GM18519 (cell line): ENCODE data around the gene SPDYE3.
"Not testable (repeated sequence)": the region's sequence is repeated elsewhere in the genome, so short reads cannot be mapped to it uniquely, and the experiment has no call there.

Source experiments
- ATAC-seq: cut with Tn5 transposase; IDR thresholded peaks from one replicate; pipeline ENCODE4 v1.9.1; 2021; ENCODE audit warnings: mild to moderate bottlenecking, moderate library complexity; ENCODE audit not compliant: unreplicated experiment, low FRiP score

Gene SPDYE3

DNA sequence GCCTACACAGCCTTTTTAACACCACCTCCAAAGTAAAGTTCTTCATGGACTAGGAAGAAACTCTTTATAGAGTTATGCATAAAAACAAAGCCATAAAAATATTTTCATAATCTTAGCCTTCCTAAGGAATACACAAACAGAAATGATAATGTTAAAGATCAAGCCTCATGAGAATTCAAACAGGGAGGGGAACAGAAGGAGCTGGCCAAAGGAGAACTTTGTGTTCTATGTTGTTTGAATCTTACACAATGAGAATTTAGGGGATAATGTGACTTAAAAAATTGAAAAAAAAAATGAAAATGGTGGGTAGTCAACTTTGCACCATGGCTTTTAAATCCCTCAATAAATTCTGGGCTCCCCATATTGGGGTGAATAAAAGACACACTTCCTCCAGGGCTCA, 41.3 kb downstream of the SPDYE3 start:
- ATAC-seq = no peak

DNA sequence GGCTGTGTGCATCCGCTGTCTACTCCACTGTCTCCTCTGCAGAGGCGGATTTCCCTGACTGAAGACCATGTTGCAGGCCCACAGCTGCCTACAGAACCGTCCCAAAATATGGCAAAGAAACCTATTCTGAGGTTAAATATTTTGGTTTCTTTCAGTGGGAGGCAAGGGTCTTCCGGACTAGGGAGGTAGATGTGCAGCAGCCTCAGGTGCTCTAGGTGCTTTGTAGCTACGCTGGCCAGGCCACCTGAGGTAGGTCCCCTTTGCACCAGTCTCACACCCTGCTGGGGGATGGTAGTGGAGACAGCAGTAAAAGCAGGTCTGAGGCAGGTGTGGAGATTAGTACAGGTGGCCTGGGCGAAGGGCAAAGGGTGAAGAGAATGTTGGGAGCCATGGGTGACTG, 42.3 kb downstream of the SPDYE3 start:
- ATAC-seq = no peak

DNA sequence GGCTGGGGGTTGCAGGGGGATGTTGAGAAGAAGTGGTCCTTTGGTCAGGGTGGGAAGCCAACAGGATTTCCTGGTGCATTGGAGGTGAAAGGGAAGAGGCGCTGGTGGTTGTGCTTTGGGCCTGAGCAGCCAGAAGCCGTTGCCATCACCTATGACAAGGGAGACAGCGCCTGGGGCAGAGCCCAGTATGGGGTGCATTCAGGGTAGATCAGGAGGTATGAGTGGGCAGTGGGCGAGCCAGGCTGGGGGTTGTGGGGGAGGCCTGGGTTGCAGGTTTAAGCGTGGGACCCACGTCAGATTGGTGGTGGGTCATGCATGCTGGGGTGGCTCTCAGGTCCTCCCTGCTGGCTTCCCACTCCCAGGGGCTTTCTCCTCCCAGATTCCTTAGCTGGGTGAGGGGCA, 44.2 kb downstream of the SPDYE3 start:
- ATAC-seq = no peak

DNA sequence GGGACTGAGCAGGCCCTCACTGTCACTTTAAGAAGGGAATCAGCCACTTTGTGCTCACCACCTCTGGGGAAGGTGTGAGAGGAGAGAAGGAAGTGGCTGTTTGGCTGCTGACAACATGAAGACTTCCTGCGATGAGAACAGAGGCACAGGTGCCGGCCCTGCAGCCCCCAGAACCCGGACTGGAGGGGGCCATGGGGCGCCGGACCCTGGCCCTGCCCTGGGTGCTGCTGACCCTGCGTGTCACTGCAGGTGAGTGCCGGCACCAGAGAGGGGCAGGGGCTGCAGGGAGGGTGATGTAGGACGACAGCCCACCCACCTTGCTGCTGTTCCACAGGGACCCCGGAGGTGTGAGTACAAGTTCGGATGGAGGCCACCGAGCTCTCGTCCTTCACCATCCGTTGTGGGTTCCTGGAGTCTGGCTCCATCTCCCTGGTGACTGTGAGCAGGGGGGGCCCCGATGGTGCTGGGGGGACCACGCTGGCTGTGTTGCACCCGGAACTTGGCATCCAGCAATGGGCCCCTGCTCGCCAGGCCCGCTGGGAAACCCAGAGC, 44.8 kb downstream of the SPDYE3 start:
- ATAC-seq = not testable (repeated sequence)

DNA sequence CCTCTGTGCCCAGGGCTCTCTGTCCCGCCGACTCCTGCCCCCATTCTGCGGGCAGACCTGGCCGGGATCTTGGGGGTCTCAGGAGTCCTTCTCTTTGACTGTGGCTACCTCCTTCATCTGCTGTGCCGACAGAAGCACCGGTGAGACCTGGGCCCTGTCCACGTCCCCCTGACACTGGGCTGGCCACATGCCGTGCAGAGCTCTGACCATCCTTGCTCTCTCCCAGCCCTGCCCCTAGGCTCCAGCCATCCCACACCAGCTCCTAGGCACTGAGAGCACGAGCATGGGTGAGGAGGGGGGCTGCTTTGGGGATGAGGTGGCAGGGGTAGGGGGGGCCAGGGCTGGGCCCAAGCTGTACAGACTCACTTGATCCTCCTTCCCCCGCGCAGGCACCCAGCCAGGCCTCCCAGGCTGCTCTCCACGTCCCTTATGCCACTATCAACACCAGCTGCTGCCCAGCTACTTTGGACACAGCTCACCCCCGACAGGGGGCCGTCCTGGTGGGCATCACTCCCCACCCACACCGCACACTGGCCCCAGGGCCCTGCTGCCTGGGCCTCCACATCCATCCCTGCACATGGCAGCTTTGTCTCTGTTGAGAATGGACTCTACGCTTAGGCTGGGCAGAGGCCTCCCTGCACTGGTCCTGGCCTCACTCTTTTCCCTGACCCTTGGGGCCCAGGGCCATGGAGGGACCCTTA, 45.6 kb downstream of the SPDYE3 start:
- no peak for ATAC-seq

DNA sequence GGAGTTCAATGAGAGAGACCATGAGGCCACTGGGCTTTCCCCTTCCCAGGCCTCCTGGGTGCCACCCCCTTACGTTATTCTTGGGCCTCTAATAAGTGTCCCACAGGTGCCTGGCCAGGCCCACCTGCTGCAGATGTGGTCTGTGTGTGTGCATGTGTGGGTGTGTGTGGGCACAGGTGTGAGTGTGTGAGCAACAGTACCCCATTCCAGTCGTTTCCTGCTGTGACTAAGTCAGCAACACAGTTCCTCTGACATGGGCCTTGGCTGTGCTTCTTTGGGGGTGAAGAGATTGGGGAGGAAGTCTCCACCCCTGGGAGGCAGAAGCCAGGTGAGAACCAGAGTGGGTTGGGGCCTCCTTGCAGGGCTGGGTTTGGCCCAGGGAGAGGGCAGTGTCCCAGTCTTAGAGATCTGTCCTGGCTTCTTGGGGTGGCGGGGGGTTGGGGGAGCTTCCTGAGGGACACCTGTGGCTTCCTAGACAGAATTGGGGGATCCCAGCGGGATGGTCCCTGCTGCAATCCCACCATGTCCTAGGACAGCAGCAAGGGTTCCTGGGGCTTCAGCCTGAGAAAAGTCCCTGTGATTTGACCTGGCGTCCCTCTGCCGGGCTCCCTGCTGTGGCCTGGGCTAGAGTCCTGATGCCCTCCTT, 46.3 kb downstream of the SPDYE3 start:
- no peak for ATAC-seq

DNA sequence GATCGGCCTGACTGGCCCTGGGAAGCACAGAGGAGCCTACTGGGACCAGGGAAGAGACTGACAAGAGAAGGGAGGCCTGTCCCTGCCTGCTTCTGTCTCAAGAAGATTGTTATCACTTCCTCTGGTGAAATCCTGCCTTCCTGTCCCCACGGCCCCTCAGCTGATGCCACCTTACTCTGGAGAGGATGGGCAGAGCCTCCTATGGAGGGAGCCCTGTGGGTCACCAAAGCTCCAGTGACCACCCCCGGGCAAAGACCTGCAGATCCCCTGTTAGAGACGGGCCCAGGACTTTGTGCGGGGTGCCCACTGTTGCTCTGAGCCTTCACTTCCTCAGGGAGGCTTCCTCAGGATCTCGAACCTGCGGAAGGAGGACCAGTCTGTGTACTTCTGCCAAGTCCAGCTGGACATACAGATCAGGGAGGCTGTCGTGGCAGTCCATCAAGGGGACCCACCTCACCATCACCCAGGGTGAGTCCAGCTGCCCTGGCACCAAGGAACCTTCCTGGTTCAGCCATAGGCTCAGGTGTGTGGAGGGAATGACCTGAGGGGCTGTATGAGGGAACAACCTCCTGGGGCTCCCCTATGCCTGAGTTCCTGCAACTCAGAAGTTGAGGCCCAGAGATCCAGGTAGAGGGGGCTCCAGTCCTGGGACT, 49.0 kb downstream of the SPDYE3 start:
- no peak for ATAC-seq

DNA sequence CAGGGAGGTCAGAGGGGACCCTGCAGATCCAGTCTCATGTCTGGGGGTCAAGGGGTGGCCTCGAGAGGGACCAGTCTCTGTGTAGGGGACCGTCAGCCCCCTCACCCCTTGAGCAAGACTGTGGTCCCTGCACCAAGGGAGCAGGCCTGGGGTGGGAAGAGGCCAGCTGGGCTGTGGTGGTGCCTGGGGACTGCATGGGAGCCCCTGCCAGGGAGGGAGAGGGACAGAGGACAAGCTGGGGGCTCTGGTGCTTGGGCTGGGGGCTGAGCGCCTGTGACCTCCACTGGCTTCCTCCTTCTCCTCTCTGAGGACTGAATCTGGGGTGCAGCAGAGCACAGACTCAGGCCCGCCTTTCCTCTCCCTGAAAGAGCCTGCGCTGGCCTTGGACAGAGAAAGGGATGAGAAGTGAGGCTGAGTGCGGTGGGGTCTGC, 49.6 kb downstream of the SPDYE3 start:
- no peak for ATAC-seq

DNA sequence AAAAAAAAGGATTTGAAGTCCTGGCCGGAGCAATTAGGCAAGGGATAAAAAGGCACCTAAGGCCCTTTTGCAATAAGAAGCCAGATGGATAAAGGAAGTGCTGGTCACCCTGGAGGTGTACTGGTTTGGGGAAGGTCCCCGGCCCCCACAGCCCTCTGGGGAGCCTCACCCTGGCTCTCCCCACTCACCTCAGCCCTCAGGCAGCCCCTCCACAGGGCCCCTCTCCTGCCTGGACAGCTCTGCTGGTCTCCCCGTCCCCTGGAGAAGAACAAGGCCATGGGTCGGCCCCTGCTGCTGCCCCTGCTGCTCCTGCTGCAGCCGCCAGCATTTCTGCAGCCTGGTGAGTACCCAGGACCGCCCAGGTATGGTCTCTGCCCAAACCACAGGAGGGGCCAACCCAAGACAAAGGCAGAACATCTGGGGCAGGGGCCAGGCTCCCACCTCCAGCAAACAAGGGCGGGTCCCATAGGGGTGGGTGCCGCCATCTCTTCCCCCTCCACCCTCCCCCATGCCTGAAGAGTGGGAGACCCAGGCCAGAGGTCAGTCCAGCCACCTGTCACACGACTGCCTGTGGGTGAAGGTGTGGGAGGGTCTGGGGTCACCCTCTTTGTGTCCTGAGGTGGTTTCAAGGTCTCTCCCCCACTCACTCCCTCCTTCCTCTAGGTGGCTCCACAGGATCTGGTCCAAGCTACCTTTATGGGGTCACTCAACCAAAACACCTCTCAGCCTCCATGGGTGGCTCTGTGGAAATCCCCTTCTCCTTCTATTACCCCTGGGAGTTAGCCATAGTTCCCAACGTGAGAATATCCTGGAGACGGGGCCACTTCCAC, 50.7 kb downstream of the SPDYE3 start, which contains the start of gene PILRB:
Gene PILRB, plus strand, starts transcription at position 91 of the 830 bp plus-strand sequence. Its CDS starts 186 bp downstream, at position 277.
- ATAC-seq = no peak

DNA sequence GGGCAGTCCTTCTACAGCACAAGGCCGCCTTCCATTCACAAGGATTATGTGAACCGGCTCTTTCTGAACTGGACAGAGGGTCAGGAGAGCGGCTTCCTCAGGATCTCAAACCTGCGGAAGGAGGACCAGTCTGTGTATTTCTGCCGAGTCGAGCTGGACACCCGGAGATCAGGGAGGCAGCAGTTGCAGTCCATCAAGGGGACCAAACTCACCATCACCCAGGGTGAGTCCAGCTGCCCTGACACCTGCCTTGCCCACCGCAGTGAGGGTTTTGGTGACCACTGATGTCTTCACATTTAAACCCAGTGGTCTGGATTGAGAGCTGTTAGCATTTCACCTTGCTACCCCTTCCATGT, 51.3 kb downstream of the SPDYE3 start:
- ATAC-seq = no peak

DNA sequence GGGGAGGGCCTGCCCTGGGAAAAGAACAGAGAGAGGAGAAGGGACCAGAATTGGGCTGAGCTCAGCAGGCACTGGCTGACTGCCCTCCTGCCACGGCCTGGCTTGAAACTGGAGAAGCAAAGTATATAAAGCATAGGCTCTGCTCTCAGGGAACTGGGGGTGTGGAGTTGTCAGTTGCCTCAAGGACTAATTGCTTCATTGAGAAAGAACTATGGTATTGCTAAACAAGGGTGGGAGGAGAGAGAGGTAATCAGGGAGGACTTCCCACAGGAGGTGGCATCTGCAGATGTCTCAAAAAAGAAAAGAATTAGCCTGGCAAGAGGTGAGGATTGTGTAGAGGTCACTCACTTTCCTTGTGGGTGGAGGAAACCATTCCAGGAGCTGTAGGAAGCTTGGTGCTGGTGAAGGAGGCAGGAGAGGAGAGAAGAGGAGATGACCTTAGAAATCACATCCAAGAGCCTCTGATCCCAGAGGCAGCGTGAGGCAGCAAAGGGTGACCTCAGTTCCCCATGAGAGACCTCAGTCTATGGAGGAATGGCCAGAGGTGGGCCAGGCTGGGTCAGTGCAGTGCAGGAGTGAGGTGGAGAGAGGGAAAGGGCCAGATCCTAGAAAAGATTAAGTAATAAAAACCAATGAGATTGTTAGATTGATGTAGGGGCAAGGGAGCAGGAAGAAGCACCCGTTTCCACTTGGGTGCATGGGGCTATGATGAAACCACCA, 52.8 kb downstream of the SPDYE3 start:
- ATAC-seq = no peak

DNA sequence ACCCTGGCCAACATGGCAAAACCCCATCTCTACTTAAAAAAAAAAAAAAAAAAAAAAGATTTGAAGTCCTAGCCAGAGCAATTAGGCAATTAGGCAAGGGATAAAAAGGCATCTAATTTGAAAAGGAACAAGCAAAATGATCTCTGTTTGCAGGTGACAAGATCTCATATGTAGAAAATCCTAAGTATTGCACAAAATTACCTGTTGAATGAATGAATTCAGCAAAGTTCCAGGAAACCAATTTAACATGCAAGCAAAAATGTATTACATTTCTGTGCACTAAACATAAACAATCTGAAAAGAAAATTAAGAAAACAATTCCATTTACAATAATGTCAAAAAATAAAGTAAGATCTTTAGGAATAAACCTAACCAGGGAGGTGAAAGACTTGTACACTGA, 55.6 kb downstream of the SPDYE3 start:
- ATAC-seq = no peak

DNA sequence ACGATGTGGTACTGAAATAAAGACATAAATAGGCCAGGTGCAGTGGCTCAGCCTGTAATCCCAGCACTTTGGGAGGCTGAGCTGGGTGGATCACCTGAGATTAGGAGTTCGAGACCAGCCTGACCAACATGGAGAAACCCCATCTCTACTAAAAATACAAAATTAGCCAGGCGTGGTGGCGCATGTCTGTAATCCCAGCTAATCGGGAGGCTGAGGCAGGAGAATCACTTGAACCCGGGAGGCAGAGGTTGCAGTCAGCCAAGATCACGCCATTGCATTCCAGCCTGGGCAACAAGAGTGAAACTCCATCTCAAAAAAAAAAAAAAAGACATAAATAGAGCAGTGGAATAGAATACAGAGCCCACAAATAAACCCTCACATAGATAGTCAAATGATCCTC, 56.3 kb downstream of the SPDYE3 start:
- ATAC-seq = not testable (repeated sequence)

DNA sequence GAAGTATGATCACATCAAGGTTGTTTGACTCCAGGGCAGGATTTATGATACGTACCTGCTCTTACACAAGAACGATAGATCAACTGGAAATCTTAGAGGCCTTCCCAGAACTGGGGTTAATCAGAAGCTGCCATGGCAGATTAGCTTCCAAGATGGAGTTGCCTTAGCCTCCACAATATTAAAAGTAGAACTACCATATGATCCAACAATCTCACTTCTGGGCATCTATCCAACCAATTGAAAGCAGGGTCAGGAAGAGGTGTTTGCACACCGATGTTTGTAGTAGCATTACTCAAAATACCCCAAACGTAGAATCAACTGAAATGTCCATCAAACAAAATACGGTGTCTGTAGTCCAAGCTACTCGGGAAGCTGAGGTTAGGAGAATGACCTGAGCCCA, 57.0 kb downstream of the SPDYE3 start:
- ATAC-seq = no peak

DNA sequence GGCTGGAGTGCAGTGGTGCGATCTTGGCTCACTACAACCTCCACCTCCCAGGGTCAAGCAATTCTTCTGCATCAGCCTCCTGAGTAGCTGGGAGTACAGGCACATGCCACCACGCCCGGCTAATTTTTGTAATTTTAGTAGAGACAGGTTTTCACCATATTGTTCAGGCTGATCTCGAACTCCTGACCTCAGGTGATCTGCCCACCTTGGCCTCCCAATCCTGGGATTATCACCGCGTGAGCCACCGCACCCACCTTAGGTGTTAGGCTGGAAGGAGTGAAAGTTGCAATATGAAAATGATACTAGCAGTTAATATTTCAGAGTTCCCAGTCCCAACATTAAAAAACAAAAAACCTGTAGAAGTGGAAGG, 58.5 kb downstream of the SPDYE3 start:
- not testable (repeated sequence) for ATAC-seq

DNA sequence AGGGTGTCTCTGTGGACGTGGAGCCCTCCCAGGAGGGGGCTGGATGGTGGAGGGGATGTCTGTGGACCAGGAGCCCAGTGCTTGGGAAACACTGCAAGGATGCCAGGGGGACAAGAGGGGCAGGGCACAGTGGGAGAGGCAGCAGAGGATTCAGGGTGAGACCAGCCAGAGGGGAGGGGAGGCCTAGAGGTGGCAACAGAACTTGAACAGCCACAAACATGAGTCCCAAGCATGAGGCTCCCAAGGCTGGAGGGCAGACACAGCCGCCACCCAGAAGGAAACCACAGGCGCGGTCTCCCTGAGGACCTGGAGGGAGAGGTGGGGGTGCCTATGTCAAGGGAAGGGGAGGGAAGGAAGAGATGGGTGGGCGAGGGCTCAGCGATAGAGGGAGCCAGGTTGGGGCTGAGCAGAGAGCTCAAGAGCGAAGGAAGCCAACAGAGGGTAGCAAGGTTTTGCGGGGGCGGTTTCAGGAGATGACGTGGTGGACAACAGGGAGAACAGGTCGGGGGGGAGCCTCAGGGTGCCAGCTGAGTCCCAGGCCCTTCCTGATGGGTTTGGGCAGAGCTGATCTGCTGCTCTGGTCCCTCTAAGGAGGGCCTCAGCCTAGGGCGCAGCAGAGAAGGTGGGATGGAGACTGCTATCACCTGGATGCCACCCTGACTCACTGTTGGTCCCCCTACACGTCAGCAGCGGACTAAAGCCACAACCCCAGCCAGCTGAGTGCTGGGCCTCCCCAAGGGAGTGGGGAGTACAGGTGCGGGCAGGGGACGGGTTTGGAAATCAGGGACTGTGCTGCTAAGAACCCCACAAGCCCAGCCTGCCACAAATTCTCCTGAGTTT, 59.1 kb downstream of the SPDYE3 start:
- no peak for ATAC-seq

DNA sequence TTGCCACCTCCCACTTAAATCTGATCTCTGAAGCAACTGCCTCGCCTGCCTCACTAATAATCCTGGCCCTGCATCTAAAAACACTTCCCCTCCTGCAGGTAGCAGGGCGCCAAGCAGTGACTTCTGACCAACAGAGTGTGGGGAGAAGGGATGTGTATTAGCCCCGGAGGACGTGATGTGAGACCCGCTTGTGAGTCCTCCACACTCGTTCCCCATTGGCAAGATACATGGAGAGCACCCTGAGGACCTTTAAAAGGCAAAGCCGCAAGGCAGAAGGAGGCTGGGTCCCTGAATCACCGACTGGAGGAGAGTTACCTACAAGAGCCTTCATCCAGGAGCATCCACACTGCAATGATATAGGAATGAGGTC, 59.7 kb downstream of the SPDYE3 start:
- ATAC-seq = no peak

DNA sequence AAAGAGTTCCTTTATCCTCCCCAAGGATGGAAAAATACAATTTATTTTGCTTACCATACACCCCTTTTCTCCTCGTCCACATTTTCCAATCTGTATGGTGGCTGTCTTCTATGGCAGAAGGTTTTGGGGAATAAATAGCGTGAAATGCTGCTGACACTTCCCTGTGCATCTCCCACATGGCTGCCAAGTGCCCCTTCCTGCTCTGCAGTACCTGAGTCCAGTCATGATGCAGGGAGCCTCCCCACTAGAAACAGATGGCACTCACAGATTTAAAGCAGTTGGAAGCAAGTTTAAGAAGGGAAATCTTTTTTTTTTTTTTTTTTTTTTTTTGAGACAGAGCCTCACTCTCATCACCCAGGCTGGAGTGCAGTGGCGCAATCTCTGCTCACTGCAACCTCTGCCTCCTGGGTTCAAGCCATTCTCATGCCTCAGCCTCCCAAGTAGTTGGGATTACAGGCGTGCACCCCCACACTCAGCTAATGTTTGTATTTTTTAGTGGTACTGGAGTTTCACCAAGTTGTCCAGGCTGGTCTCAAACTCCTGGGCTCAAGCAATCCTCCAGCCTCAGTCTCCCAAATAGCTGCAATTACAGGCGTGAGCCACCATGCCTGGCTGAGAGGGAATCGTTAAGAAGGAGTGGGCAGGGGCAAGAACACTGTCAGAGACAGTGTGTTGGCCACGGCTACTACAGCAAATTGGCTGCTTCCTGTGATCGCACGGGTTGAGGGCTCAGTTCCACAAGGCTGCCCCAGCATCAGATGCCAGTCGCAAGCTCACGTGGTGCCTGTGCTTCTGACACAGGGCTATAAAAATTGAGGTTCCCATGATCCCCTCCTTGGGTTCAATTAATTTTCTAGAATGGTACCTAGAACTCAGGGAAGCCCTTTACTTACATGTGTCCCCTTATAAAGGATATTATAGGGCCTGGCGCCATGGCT, 60.4 kb downstream of the SPDYE3 start:
- ATAC-seq = no peak
